HG03432 (cell line): ENCODE measurements around the gene TBX3.

Source experiments
- ATAC-seq: cut with Tn5 transposase; IDR thresholded peaks from one replicate; pipeline ENCODE4 v1.9.1; 2021; ENCODE audit warnings: mild to moderate bottlenecking, moderate library complexity; ENCODE audit not compliant: unreplicated experiment

The TBX3 gene

DNA sequence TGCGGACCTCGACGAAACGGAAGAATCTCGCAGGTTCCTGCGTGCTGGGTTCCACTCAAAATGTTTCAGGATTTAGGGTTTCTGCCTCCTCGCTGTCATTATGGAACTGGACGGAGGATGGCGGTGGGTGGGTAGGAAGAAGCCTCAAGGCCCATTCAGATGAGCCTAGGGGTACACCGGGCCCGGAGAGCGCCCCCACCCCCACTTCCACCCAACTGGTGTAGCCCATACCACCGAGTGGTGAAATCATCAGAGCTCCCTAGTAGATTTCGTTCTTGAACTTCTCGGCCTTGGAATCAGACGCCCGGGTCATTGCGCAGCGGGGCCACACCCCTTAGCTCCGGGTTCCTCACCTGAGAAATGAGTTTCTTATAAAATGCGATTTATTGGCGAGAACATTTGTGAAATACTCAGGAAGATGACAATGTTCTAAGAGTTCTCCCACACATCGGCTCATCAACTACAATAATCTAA is 13.3 kb upstream of the TBX3 start:
- ATAC-seq: no peak

GRCh38 chr12:114696443-114697242 is 12.7 kb upstream of the TBX3 start:
- no peak for ATAC-seq

GRCh38 chr12:114695305-114695592 is 11.3 kb upstream of the TBX3 start:
- no peak for ATAC-seq

- no peak for ATAC-seq
These were observed 10.7 kb upstream of the TBX3 start for GRCh38 chr12:114694436-114695304.

- ATAC-seq: no peak
These were observed 9.6 kb upstream of the TBX3 start for GRCh38 chr12:114693532-114693931.

DNA sequence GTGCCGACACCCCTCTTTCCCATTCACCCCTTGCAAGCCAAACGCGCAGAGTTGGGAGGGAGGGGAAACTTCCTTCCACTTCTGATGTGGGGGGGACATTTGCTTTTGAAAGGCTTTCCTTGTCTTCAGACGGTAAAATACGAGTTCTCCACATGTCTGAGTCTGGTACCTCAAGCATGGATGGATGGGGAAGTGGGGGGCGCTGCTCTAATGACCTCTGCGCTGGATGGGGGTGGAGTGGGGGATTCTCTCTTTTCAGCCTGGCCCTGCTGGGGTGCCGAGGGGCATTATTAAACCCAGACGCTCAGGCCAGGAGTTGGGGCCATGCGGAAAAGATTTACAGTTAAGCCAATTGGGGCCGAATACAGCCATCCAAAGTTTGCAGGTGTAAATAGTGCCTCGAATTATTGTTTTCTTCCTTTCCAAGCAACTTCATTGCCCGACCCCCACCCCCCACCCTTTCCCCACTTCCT is 9.1 kb upstream of the TBX3 start:
- ATAC-seq: no peak

- no peak for ATAC-seq
These were observed 8.4 kb upstream of the TBX3 start for GRCh38 chr12:114692186-114693058.

GRCh38 chr12:114691763-114692185 is 7.8 kb upstream of the TBX3 start:
- no peak for ATAC-seq

- no peak for ATAC-seq
These were observed 7.2 kb upstream of the TBX3 start for GRCh38 chr12:114691196-114691595.

DNA sequence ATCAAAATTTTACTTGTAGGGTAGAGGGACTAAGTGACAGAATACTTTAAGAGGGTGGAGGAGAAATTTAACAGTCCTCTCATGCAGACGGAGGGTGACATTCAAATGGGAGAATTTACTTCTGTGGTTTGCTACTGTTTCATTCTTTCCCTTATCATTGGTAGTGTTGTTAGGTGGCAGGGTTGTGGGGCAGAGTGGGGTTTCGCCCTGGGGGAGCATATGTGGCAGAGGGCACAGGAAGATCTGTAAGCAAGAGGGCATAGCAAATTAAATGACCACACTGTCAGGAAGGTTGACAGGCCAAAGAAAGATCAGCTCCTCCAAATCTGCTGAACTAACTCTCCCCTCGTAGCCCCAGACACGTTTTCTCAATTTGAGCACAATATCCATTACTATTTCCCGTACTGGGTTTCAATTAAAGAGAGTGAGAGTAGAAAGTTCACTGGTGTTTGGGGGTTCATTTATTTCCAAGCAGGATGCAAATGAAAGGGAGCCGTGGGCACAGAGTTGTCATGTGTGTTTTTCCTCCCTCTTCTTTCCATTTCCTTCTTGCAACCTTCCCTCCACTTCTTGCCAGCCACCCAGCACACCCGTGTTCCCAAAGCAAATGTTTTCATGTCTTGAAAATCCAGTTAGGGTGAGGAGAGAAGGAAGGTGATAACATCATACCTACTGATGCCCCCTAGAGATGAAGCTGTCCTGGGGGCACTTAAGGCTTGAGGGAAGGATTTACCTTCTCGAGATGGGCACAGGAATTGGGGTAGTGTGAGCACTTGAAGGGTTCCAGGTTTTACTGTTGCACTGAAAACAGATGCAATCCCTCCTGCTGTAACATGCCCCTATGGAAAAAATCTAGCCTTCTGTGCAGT is 6.5 kb upstream of the TBX3 start:
- ATAC-seq: no peak

DNA sequence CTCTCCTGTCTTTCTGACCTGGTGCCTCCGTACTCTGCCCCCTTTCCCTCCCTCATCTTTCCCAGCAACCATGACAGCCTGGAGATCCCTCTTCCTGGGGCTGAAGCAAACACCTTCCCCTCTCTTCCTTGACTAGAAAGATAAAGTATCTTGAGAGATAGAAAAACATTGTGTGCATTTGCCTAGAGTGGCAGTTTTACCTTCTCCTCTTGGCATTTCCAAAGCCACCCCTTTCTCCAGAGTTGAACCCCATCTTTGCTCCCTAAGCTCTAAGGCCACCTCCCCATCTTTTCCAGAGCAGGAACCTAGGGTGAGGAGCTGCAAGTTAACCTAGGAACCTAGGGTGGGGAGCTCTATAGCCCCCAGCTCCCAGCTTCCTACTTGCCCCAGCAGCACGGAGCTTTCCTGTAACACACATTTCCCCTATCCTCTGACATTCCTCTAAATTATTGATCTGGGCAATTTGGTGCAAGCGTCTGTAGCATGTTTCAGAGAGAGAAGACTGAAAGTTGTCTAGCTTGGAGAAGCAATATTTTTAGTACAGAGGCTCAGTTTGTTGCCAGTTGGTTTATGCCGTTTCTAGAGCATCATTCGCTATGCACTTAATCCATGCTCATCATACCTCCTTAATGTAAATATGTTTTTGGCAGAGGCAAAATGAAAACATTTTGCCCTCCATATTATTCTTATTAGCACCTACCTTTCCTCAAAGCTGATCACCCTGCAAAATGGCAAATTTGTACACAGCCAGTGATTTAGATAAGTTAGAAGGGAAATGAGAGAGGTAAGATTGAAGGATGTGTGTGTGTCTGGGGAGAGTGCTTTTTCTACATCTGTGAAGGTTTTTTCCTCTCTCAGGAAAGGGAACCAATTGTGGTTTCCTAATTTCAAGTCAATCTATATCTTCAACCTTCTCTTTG is 5.4 kb upstream of the TBX3 start:
- ATAC-seq: no peak

DNA sequence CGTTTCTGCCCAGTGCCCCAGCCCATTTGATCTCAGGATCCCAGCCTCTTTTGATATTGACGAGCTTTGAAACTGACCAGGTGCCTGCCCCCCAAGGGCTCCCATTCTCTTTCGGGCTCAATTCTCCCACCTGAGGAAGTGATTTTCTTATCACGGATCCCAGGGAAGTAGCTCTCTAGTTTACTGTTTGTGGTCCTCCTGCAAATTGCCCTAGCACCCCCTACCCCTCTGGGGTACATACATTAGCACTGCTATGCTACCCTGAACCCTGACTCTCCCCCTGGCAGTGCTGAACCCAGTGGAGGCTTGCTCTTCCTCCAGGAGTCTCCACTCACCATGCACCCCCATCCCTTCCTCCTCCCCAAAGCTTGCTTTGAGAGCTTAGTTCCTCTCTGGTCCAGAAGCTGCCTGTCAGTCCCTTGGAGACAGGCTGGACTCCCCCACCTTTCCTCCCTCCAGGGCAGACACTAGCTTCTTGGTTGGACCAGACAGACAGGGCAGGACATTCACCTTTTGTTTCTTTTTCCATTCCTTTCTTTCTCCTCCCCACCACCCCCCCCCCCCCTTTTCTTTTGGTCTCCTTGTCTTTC is 4.4 kb upstream of the TBX3 start:
- no peak for ATAC-seq

DNA sequence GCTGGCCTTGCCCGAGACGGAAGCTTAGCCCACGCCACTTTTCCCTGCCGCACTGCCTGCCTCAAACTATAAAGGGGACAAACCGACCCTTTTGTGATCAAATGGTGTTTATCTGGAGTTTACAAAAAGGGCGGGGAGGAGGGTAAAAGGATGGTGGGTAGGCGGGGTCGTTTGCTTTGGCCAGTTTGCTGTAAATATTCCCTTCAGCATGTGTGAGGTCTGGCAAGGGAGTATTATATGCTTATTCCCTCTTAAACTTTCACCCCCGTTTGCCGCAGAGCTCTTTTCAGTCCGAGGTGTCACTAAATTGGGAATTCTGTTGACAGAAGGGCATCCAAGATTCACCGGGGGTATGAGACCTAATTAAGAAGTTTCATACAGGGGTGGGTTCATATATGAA is 3.8 kb upstream of the TBX3 start:
- no peak for ATAC-seq

DNA sequence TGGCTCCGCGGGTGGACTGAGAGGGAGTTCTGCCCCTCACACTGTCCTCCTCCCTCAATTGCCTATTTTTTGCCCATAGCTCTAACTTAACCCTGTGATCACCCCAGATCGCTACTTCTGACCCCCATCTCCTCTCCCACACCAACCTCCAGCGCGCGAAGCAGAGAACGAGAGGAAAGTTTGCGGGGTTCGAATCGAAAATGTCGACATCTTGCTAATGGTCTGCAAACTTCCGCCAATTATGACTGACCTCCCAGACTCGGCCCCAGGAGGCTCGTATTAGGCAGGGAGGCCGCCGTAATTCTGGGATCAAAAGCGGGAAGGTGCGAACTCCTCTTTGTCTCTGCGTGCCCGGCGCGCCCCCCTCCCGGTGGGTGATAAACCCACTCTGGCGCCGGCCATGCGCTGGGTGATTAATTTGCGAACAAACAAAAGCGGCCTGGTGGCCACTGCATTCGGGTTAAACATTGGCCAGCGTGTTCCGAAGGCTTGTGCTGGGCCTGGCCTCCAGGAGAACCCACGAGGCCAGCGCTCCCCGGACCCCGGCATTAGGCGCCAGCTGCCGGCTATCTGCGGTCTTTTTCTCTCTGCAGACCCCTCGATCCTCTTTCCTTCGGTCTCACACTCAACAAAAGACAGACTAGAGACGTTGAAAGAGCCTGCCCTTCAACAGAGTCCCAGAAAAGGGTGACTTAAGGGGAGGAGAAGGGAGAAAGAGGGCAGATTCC is 3.0 kb upstream of the TBX3 start:
- ATAC-seq: no peak

GRCh38 chr12:114686426-114686772 is 2.4 kb upstream of the TBX3 start:
- ATAC-seq: no peak

DNA sequence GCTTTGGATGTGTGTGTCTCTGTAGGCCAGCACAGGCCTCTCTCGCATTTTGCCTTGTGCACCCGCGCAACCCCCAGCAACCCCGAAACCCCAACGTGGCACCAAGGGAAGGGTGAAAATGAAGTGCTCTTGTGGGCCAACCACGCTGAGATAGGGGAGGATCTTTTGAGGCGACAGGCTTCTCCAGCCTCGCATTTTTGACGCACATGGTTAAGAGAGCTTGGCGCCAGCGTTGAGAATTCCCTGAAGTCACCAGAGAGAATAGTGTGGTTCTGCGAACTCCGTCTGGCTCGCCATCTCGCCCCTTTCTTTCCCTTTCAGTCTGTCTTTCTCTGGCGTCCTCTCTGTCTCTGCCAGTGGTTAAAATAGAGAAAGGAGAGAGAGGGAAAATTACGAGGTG is 1.9 kb upstream of the TBX3 start:
- no peak for ATAC-seq

GRCh38 chr12:114685320-114685781 is 1.4 kb upstream of the TBX3 start:
- ATAC-seq: no peak

DNA sequence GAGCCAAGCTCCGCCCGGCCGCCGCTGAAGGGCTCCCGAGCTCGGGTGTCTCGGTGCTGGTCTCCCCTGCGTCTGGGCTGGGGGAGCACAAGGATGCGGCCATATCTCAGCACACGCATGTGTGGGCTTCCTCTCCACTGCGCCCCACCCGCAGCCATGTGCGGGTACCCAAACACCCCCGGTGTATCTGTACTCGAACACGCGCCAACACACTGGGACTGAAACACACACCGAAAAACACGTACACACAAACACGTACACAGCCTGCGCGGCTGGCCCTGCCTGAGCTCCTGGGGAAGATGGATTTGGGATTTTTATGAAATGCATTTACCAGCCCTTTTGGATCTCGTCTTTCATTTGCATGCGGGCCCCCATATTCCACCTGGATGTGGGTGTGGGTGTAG is 897 bp upstream of the TBX3 start:
- ATAC-seq: no peak
